T-helper 17 cell (primary cell): ENCODE measurements around the gene GCH1. TPM values are rescaled to one million over a fixed set of nuclear protein-coding genes. Genes with fewer than 3 reads are reported as not detected.
"Not testable (repeated sequence)": the region's sequence is repeated elsewhere in the genome, so short reads cannot be mapped to it uniquely, and the experiment has no call there.

ENCODE experiments used
- ATAC-seq: fragments of 150-1000 bp; cut with Tn5 transposase; 2 replicates; pipeline ENCODE4 v1.10.0; 2021; ENCODE audit warnings: mild to moderate bottlenecking, moderate library complexity
- DNase-seq, 3 donors: peaks; one replicate each; pipeline versions ENCODE4 v3.0.0 to v3.0.0-alpha.2; 2020 to 2021
- H3K9me3 ChIP-seq: one replicate; pipeline ENCODE4 v1.7.0; 2013; ENCODE audit warnings: low read length, mild to moderate bottlenecking; ENCODE audit not compliant: control insufficient read depth, poor library complexity, severe bottlenecking
- H3K27ac Mint-ChIP-seq: one replicate; pipeline ENCODE4 v1.8.0; 2022; ENCODE audit warnings: mild to moderate bottlenecking, moderate library complexity, mixed read lengths
- H3K27me3 Mint-ChIP-seq: one replicate; pipeline ENCODE4 v1.8.0; 2022; ENCODE audit warnings: mixed read lengths
- H3K36me3 Mint-ChIP-seq: one replicate; pipeline ENCODE4 v1.8.0; 2022; ENCODE audit warnings: low read depth, mixed read lengths
- H3K4me1 Mint-ChIP-seq: one replicate; pipeline ENCODE4 v1.8.0; 2022; ENCODE audit warnings: mild to moderate bottlenecking, mixed read lengths
- H3K4me3 Mint-ChIP-seq: one replicate; pipeline ENCODE4 v1.8.0; 2022; ENCODE audit warnings: mild to moderate bottlenecking, moderate library complexity, mixed read lengths
- total RNA-seq, 4 donors: library from RNA in 2 of 4; stranded (reverse) in 2 of 4; gene quantifications; one replicate each; pipeline ENCODE4 v1.2.3 and lab custom pipeline; 2022 to 2026

The GCH1 gene
- total RNA-seq, 2 donors from 2014 or later: 42.5 to 46.0 TPM

GRCh38 chr14:54897809-54898555, 4.6 kb downstream of the GCH1 start:
- not testable (repeated sequence) for H3K36me3 Mint-ChIP-seq, H3K27me3 Mint-ChIP-seq, H3K27ac Mint-ChIP-seq, DNase-seq, ATAC-seq, H3K4me3 Mint-ChIP-seq, H3K9me3 ChIP-seq
- peaks cover 41% of the 10 kb centered on the region for H3K4me1 Mint-ChIP-seq

DNA sequence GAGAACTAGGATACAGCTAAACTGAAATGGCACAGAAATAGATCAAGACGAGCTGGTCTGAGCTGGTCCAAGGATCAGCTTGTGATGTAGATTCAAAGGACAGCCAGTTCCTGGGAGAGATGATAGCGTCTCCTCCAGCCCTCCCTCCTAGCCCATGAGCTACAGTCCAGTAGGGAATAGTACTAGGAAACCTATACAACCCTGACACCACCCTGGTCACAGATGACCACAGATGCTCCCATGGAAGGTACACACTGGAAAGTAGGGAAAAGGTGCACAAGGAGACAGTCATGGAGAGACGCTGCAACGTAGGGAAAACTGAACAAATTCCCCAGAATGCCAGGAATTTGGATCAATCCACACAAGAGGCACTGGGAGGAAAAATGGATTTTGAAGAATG, 6.9 kb downstream of the GCH1 start:
- DNase-seq: no peak
- ATAC-seq: no peak
- no peaks in the 10 kb centered on the region for H3K9me3 ChIP-seq
- H3K36me3 Mint-ChIP-seq: peaks cover 2% of the 10 kb centered on the region
- peaks cover 41% of the 10 kb centered on the region for H3K4me1 Mint-ChIP-seq
- H3K27me3 Mint-ChIP-seq: no peaks in the 10 kb centered on the region
- no peak overlapping the region for H3K4me3 Mint-ChIP-seq
- H3K27ac Mint-ChIP-seq: peak overlapping the region; percentile 69

GRCh38 chr14:54894995-54895394, 7.6 kb downstream of the GCH1 start:
- no peak for ATAC-seq
- Mint-ChIP-seq H3K27me3 (no peaks in the 10 kb centered on the region), H3K36me3 (peaks cover 2% of the 10 kb centered on the region), H3K4me3 (no peak overlapping the region), H3K27ac (peak overlapping the region; percentile 69), H3K4me1 (peaks cover 41% of the 10 kb centered on the region)
- DNase-seq: no peak
- no peaks in the 10 kb centered on the region for H3K9me3 ChIP-seq

GRCh38 chr14:54893151-54893760, 9.4 kb downstream of the GCH1 start:
- Mint-ChIP-seq H3K4me3 (no peak overlapping the region), H3K27me3 (no peaks in the 10 kb centered on the region), H3K27ac (no peak overlapping the region), H3K36me3 (peaks cover 2% of the 10 kb centered on the region), H3K4me1 (peaks cover 50% of the 10 kb centered on the region)
- DNase-seq (no peak), ATAC-seq (peak; percentile 86)
- H3K9me3 ChIP-seq: no peaks in the 10 kb centered on the region

DNA sequence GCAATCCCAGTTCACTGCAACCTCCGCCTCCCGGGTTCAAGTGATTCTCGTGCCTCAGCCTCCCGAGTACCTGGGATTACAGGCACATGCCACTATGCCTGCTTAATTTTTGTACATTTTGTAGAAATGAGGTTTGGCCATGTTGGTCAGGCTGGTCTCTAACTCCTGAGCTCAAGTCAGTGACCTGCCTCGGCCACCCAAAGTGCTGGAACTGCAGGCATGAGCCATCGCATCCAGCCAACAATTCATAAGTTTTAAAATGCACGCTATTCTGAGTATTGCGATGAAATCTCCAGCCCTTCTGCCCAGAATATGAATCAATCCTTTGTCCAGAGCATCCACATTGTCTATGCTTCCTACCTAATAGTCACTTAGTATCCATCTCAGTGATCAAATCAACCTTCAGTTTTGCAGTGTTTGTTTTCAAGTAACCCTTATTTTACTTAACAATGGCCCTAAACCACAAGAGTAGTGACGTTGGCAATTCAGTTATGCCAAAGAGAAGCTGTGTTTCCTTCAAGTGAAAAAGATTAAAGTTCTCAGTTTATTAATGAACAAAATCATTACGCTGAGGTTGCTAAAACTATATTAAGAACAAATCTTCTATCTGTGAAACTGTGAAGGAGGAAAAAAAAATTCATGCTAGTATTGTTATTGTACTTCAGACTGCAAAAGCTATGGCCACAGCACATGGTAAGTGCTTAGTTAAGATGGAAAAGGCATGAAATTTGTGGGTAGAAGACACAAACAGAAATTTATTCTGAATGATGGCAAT, 11.0 kb downstream of the GCH1 start:
- peaks cover 52% of the 10 kb centered on the region for H3K4me1 Mint-ChIP-seq
- no peaks in the 10 kb centered on the region for H3K27me3 Mint-ChIP-seq
- H3K36me3 Mint-ChIP-seq: peaks cover 2% of the 10 kb centered on the region
- H3K27ac Mint-ChIP-seq: peak overlapping the region; percentile 47
- DNase-seq: no peak
- no peak for ATAC-seq
- H3K9me3 ChIP-seq: no peaks in the 10 kb centered on the region
- H3K4me3 Mint-ChIP-seq: peak overlapping the region; percentile 66

DNA sequence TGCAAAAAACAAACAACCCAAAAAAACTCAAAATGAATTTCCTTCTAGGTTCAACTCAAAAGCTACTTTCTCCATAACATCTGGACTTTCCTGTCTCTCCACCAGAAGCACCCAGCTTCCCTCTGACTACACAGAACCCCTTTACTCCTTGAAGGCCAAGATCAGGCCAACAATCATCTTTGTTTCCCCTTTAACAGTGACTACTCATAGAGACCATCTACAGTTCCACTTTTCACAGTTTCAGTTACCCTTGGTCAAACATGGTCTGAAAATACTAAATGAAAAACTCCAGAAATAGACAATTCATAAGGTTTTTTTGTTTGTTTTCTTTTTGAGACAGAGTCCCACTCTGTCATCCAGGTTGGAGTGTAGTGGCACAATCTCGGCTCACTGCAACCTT, 11.8 kb downstream of the GCH1 start:
- Mint-ChIP-seq H3K27ac (peak overlapping the region; percentile 47), H3K36me3 (peaks cover 2% of the 10 kb centered on the region), H3K4me3 (peak overlapping the region; percentile 36), H3K27me3 (no peaks in the 10 kb centered on the region), H3K4me1 (peaks cover 50% of the 10 kb centered on the region)
- DNase-seq: no peak
- ATAC-seq: no peak
- H3K9me3 ChIP-seq: no peaks in the 10 kb centered on the region

- H3K27ac Mint-ChIP-seq: peak overlapping the region; percentile 61
- H3K4me1 Mint-ChIP-seq: peaks cover 47% of the 10 kb centered on the region
- ATAC-seq (no peak), DNase-seq (no peak)
- peaks cover 2% of the 10 kb centered on the region for H3K36me3 Mint-ChIP-seq
- no peaks in the 10 kb centered on the region for H3K27me3 Mint-ChIP-seq
- H3K4me3 Mint-ChIP-seq: no peak overlapping the region
- H3K9me3 ChIP-seq: no peaks in the 10 kb centered on the region
Measured at GRCh38 chr14:54889919-54890318, 12.7 kb downstream of the GCH1 start.

DNA sequence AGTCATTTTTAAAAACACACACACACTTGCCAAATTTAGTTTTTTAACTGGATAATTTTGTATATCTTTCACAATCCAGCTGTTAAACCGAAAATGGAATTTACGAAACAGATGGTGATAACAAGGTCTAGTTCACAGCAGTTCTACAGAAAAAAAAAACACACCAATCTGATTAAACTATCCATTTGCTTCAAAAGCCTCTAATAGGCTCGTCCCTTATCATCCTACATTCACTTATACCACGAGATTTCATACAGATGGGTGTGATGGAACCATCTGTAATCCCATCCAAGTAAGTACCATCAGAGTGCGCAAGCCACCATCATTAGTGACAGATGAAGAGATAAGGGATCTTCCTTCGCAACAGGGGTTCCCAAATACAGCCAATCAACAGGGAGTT, 20.1 kb downstream of the GCH1 start:
- no peaks in the 10 kb centered on the region for H3K9me3 ChIP-seq
- peaks cover 2% of the 10 kb centered on the region for H3K36me3 Mint-ChIP-seq
- peaks cover 40% of the 10 kb centered on the region for H3K4me1 Mint-ChIP-seq
- ATAC-seq (no peak), DNase-seq (no peak)
- H3K27me3 Mint-ChIP-seq: no peaks in the 10 kb centered on the region
- H3K27ac Mint-ChIP-seq: peak overlapping the region; percentile 95
- peak overlapping the region; percentile 98 for H3K4me3 Mint-ChIP-seq

DNA sequence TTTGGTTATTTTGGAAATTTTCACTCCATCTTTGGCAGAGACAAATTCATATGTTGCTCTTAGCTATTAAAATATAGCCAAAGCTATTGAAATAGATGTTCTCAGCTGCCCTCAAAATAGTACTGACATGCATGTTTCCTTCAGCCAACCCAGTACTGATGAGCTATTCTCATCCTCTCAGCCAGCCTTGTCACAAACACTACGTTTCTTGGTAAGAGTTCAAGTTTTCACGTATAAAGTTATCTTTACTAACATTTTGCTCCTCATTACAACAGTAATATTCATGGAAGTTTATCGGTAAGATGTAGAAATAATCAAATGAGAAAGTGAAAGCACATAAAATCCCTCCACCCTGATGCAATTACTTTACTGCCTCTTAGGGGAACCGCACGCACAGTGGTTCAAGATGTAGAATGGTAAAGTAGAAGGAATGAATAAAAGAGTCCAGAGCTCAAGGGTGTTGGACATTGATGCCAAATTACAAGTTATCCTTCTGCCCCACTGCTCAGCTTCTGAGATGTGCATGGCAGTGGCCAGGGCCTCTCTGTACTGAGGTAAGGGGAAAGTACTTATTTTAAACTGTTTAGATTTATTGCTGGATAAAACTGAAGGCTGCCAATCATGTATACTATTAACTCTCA, 20.7 kb downstream of the GCH1 start:
- Mint-ChIP-seq H3K36me3 (peaks cover 2% of the 10 kb centered on the region), H3K27me3 (no peaks in the 10 kb centered on the region), H3K27ac (peak overlapping the region; percentile 95), H3K4me3 (peak overlapping the region; percentile 98), H3K4me1 (peaks cover 37% of the 10 kb centered on the region)
- DNase-seq (no peak), ATAC-seq (peak; percentile 71)
- H3K9me3 ChIP-seq: no peaks in the 10 kb centered on the region

DNA sequence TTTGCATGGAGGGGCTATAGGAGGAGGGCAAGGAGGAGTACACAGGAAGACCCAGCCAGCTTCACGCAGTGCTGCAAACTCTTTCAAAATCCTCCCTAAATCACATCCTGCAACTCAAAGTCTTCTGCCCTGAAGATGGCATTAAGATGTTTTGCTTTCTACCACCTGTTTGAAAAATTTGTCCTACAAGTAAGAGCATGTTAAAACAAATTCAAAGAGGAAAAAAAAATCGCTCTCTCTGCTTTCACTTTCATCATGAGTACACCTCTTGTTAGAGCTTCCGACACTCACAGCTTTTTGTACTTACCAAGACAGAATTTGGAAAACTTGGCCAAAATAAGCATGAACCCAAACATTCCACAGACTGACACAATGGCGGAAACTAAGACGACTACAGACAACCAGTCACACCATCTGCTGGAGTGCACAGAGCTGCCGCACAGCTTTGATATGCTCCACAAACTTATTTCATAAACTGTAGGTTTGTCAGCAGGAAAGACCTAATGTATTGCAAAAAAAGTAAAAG, 21.3 kb downstream of the GCH1 start:
- peaks cover 2% of the 10 kb centered on the region for H3K36me3 Mint-ChIP-seq
- DNase-seq (no peak), ATAC-seq (peak; percentile 78)
- peak overlapping the region; percentile 95 for H3K27ac Mint-ChIP-seq
- peak overlapping the region; percentile 98 for H3K4me3 Mint-ChIP-seq
- H3K4me1 Mint-ChIP-seq: peaks cover 36% of the 10 kb centered on the region
- H3K9me3 ChIP-seq: no peaks in the 10 kb centered on the region
- H3K27me3 Mint-ChIP-seq: no peaks in the 10 kb centered on the region

DNA sequence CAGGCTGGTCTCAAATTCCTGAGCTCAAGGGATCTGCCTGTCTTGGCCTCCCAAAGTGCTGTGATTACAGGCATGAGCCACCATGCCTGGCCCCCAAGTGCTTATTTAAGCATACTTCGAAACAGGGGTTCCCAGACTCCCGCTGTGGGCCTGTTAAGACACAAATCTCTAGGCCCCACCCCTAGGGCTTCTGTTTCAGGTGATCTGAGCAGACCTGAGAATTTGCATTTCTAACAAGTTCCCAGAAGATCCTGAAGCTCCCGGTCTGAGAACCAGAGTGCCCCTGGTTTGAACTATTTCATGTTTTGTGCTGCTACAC, 25.0 kb downstream of the GCH1 start:
- Mint-ChIP-seq H3K4me3 (no peak overlapping the region), H3K4me1 (peaks cover 29% of the 10 kb centered on the region), H3K27me3 (no peaks in the 10 kb centered on the region), H3K27ac (peak overlapping the region; percentile 91), H3K36me3 (peaks cover 2% of the 10 kb centered on the region)
- no peak for DNase-seq
- no peak for ATAC-seq
- H3K9me3 ChIP-seq: no peaks in the 10 kb centered on the region

DNA sequence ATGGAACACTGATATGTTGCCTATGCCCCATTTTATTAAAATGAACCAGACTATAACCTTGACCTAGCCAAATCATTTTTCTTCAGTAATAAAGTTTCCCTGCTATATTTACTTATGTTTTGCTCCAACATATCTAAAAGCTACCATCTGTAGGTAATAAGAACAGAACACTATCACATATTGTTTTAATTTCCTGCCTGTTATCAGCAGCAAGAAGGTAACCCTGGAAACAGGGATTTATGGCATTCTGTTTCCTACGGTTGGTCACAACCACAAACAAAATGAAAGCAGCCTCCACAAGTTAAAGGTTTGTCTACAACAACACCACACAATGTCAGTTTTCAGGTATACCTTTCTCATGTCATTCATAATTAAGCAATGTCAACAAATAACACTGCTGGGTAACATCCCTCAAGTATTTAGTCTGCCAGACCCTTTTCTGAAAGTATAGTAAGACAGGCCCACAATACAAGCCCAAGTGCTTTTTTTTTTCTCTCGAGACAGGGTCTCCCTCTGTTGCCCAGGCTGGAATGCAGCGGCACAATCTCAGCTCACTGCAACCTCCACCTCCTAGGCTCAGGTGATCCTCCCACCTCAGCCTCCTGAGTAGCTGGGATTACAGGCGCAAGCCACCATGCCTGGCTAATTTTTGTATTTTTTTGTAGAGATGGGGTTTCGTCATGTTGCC, 25.5 kb downstream of the GCH1 start:
- peaks cover 2% of the 10 kb centered on the region for H3K36me3 Mint-ChIP-seq
- no peak overlapping the region for H3K4me3 Mint-ChIP-seq
- peaks cover 25% of the 10 kb centered on the region for H3K4me1 Mint-ChIP-seq
- no peak for ATAC-seq
- no peaks in the 10 kb centered on the region for H3K9me3 ChIP-seq
- DNase-seq: no peak
- H3K27ac Mint-ChIP-seq: no peak overlapping the region
- H3K27me3 Mint-ChIP-seq: no peaks in the 10 kb centered on the region
